ENCODE results near the gene BZW1.
A peak's percentile ranks its signal among the peaks of the same experiment; 100 is the strongest.

Gene BZW1

GRCh38 chr2:200811333-200812121 is at the start of gene BZW1:
Gene BZW1 (plus strand): TSS chr2:200811910. CDS start chr2:200813218, 1,308 bp downstream.
- peak; percentile 83 for DNase-seq (ENCODE audit: low read depth, low spot score)

DNA sequence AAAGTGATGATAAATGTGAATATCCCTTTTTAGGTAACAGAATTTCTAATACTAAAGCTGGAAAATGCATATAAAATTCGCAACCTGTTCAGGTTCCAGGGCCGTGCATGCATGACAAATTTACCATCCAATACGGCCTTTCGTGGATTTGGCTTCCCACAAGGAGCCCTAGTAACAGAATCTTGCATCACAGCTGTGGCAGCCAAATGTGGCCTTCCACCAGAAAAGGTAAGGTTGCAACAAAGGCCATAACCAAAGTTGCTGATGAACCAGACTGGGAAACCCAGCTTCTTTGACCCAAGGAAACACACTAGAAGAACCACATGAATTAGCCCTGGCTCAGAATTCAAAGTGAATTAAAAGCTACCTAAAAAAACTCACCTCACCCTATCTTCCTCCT is 49.6 kb upstream of the BZW1 start:
- DNase-seq (ENCODE audit: low read depth, low spot score), result no peak

GRCh38 chr2:200763422-200763821 is 48.3 kb upstream of the BZW1 start:
- DNase-seq (ENCODE audit: low read depth, low spot score), result no peak

DNA sequence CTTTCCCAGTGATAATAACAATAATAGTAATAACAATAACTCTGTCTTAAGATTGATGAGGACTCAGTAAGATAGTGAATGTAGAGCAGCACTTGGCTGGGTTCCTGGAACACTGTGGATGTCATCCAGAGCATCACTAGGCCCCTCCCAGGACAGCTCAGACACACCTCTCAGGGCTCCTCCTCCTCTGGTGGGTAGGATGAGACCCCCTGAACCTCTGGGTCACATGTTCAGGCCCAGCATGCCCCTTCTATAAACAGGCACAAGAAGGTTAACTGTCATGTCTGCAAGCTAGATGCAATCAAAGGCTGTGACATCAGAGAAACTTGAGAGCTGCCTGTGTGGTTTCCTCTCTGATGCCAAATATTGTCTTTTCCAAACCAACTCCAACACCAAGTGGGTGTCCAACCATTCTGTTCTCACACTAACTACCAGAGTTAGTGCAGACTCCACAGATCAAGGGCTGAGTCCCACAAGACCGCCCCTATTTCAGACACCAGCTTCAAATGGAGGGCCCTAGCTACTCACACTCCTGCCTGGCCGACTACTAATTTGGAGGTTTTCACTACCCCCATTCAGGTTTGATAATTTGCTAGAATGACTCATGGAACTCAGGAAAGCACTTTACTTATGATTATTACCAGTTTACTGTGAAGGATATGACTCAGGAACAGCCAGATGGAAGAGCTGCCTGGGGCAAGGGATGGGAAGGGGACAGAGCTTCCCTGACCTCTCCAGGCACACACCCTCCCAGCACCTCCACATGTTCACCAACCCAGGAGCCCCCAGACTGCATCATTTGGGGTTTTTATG is 46.4 kb upstream of the BZW1 start:
- no peak for DNase-seq (ENCODE audit: low read depth, low spot score)

DNA sequence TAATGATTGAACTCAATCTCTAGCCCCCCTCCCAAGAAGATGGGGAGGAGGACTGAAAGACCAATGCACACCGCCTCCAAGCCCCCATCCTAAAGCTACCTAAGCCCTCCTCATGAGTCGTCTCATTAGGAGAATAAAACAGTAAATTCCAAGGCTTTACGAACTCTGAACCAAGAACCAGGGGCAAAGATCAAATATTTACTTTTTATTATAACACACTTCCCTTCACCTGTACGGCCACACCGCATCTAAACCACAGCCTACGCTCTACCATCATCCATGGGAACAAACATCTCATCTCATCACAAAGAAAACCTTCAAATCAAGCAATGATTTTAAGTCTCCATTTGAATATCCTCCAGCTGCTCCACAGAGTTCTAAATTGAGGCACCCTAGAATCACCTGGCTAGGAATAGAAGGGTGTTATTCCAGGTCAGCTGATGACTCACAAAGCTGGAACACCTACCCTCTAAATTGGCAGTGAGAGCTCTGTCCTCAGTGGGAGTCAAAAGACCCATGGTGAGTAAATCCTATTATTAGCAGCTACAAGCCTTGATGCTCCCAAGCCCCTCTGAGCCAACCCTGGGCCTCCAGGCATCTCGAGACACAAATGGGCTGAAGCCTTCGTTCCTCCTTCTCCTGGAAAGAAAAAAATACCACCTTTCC is 45.6 kb upstream of the BZW1 start:
- no peak for DNase-seq (ENCODE audit: low read depth, low spot score)

- no peak for DNase-seq (ENCODE audit: low read depth, low spot score)
Measured at GRCh38 chr2:200767111-200767885, 44.4 kb upstream of the BZW1 start.

- DNase-seq (ENCODE audit: low read depth, low spot score), result no peak
Measured at GRCh38 chr2:200770847-200771246, 40.9 kb upstream of the BZW1 start.

DNA sequence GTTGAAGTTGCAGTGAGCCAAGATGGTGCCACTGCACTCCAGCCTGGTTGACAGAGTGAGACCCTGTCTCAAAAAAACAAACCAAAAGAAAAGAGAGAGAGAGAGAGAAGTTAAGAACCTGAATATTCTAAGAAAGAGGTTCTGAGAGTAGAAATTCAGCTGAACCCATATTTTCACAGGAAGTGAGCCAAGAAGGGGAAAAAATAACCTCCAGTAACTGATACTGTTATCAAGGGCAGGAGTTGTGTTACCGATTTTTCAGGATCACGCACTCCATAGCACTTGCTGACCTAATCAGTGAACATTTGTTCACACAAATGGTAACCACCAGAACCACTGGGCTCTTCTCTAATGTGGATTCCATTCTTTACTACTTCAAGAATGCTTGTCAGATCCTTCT is 39.1 kb upstream of the BZW1 start:
- DNase-seq (ENCODE audit: low read depth, low spot score), result no peak

GRCh38 chr2:200773083-200773482 is 38.6 kb upstream of the BZW1 start:
- no peak for DNase-seq (ENCODE audit: low read depth, low spot score)

- no peak for DNase-seq (ENCODE audit: low read depth, low spot score)
Measured at GRCh38 chr2:200774920-200775319, 36.8 kb upstream of the BZW1 start.

- no peak for DNase-seq (ENCODE audit: low read depth, low spot score)
Measured at GRCh38 chr2:200777275-200777674, 34.4 kb upstream of the BZW1 start.

DNA sequence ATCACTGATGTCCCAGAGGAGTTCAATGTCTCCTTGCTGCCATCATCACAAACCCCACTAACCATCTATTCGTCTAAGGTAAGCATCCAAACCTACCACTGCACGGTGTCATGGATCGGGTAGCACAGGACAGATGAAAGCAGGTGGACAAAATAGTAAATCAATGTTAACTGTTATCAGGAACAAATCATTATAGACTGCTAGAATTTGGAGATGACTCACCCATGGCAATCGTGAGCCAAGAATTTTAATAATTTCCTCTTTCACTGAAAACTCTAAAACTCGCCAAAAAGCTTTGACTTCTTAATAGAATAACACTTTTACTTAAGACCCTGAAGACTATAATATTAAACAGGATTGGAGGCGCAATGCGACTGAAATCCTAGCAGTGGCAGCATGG is 33.7 kb upstream of the BZW1 start:
- DNase-seq (ENCODE audit: low read depth, low spot score), result no peak

GRCh38 chr2:200779214-200779613 is 32.5 kb upstream of the BZW1 start:
- DNase-seq (ENCODE audit: low read depth, low spot score), result no peak

DNA sequence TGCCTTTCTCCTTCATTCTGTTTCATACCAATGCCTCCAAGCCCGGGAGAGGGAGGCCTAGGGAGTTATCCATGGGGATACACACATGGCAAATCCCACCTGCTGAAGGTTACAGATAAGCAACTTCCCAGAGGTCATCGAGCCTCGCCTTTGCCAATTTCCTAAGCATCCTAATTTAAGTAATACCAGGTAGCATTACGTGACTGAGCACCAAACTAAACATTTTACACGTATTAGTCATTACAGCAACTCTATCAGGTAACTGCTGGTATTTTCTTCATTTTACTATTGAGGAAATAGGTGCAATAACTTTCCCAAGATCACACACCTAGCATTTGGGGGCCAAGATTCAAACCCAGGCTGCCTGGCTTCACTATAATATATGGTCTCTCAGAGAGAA is 30.1 kb upstream of the BZW1 start:
- no peak for DNase-seq (ENCODE audit: low read depth, low spot score)

- DNase-seq (ENCODE audit: low read depth, low spot score), result no peak
Measured at GRCh38 chr2:200782251-200782650, 29.5 kb upstream of the BZW1 start.

DNA sequence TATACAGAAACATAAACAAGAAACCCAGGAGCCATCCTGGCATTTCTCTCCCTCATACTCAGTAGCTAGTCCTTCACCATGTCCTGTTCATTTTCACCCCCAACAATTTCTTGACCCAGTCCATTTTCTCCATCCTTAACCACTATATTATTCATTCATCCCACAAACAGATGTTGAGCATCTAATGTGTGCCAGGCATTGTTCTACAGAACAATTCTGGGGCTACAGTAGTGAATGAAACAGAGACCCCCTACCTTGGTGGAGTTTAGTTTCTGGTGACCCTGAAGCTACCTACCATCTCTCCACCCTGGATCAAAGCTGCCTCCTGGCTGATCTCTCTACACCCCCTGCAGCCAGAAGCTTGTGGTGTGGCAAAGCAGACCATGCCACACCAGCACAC is 27.5 kb upstream of the BZW1 start:
- no peak for DNase-seq (ENCODE audit: low read depth, low spot score)

DNA sequence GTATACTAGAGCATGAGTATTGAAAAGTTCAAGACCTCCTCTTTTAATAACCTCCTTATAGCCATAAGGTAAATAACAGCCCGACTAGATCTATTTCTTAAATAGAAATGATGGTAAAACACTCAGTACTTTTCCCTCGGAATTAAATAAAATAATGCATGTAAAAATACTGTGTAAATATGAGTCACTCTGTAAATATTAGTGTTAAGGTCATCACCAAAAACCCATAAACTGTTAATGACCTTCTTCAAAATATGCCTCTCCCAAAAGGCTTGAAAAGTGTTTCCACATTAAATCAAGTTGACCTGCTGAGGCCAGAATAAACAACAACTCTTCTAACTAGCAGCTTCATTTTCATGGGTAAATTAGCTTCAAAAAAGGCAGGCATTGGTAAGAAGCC is 25.3 kb upstream of the BZW1 start:
- DNase-seq (ENCODE audit: low read depth, low spot score), result no peak

DNA sequence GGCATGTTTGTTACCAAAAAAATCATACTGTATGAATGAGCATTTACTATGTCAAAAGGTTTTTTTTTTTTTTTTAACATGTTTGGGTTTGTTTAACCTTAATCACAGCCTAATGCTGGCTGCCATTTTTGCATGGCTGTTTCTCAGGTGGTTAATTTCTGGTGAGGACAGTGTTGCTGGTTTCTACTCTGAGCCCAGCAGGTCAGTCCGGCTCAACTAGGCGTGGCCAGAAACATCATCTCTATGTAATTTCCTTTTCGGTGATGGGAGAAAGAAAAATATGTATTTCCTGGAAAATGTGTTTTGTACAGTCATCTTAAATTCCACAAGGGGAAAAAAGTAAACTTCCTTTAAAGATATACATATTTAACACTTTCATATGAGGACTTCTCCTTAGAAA is 24.9 kb upstream of the BZW1 start:
- DNase-seq (ENCODE audit: low read depth, low spot score), result no peak

GRCh38 chr2:200787351-200788120 is 24.2 kb upstream of the BZW1 start:
- no peak for DNase-seq (ENCODE audit: low read depth, low spot score)

DNA sequence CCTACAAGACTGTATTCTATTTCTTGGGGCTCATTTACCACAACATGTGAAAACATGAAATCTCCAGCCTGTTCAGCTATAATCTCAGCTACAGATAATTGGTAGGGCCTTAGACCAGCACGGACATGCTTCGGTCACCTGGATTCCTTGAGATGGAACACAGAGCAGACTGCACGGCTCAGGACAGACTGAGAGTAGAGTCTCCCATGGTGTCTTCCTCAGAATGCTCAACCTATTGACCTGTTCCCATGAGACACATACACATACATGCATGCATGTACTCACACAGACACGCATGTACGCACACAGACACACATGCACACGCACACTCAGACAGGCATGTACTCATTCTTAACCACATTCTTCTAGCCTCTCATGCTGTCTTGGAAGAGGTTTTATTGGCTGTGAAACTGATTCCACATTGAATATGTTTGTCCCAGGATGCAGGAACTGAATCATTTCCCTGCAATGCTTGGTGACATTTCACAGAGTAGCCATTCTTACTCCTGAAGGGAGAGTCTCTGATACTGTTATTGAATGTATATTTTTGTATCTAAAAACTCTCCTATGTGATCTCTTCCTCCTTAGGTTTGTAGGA is 23.5 kb upstream of the BZW1 start:
- DNase-seq (ENCODE audit: low read depth, low spot score), result no peak

DNA sequence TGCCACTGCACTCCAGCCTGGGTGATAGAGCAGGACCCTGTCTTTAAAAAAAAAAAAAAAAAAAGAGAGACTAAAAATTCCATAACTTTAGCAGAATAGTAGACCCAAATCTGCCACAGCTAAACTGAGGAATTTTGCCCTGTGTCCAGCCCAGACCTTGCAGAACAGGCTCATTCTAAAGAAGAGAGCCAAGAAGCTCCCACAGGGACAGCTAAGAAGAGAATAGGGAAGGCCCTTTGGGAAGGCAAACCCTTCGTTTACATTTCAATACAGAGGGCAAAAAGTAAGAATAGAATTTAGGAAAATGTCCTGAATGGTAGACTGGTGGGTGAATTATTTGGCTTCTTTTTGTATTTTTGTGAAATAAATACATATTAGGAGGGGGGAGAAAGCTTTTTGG is 21.5 kb upstream of the BZW1 start:
- DNase-seq (ENCODE audit: low read depth, low spot score), result no peak

Data from iPS DF 19.7 (cell line).